ENCODE data around the gene OR10H5.

GRCh38 chr19:15812060-15812722 is 24.7 kb downstream of the OR10H5 start:
- TF ChIP-seq CTCF (IDR thresholded peaks at IDR 0.05): no peak
- no peak for TF ChIP-seq POLR2A (IDR thresholded peaks at IDR 0.05)
- TF ChIP-seq POLR2AphosphoS5 (IDR thresholded peaks at IDR 0.05): no peak
- no peak for TF ChIP-seq EP300 (IDR thresholded peaks at IDR 0.05)
